NB4 (cell line): ENCODE measurements around the gene CYP3A7.

Experiments used
- POLR2A ChIP-seq: IDR thresholded peaks from 2 replicates; pipeline ENCODE4 v1.6.1; 2011; ENCODE audit warnings: mild to moderate bottlenecking; ENCODE audit not compliant: insufficient read length; ENCODE audit errors: extremely low read depth
- TF ChIP-seq, protein P1 (sequence below): IDR thresholded peaks from one replicate; pipeline ENCODE4 v1.5.1; 2012; ENCODE audit warnings: low read depth, low read length
- TF ChIP-seq, protein P2 (sequence below): IDR thresholded peaks from 2 replicates; pipeline ENCODE4 v1.6.1; 2011; ENCODE audit warnings: low read depth, low read length

DNA sequence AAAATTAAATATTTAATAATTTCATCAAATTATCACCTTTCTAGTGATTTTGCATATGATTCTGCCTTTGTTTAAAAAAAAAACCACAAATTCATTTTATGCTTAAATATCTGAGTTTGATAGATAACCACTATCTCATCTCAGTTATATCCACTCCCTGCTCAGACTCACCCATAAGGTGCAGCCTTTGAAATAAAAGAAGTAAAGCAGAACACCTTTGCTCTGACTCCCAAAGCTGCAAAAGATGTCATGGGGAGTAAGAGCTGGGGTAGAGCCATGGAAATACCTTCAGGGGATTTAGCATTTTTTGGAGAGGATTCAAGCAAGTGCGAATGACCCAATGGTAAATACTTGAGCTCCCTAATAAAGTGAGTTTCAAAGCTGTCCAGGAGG, 40.1 kb downstream of the CYP3A7 start:
- TF ChIP-seq, protein P1, sequence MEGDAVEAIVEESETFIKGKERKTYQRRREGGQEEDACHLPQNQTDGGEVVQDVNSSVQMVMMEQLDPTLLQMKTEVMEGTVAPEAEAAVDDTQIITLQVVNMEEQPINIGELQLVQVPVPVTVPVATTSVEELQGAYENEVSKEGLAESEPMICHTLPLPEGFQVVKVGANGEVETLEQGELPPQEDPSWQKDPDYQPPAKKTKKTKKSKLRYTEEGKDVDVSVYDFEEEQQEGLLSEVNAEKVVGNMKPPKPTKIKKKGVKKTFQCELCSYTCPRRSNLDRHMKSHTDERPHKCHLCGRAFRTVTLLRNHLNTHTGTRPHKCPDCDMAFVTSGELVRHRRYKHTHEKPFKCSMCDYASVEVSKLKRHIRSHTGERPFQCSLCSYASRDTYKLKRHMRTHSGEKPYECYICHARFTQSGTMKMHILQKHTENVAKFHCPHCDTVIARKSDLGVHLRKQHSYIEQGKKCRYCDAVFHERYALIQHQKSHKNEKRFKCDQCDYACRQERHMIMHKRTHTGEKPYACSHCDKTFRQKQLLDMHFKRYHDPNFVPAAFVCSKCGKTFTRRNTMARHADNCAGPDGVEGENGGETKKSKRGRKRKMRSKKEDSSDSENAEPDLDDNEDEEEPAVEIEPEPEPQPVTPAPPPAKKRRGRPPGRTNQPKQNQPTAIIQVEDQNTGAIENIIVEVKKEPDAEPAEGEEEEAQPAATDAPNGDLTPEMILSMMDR, result no peak
- TF ChIP-seq POLR2A, result no peak
- TF ChIP-seq, protein P2, sequence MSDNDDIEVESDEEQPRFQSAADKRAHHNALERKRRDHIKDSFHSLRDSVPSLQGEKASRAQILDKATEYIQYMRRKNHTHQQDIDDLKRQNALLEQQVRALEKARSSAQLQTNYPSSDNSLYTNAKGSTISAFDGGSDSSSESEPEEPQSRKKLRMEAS, result no peak
